GM18873 (cell line): ENCODE results near the gene IKZF3.
"Not testable (repeated sequence)": the region's sequence is repeated elsewhere in the genome, so short reads cannot be mapped to it uniquely, and the experiment has no call there.

ENCODE experiments used
- ATAC-seq: cut with Tn5 transposase; IDR thresholded peaks from one replicate; pipeline ENCODE4 v1.9.1; 2021; ENCODE audit warnings: mild to moderate bottlenecking, moderate library complexity, moderate number of reproducible peaks; ENCODE audit not compliant: unreplicated experiment, low FRiP score

The IKZF3 gene

GRCh38 chr17:39725923-39726322 is 138.2 kb downstream of the IKZF3 start:
- not testable (repeated sequence) for ATAC-seq

- no peak for ATAC-seq
Observed at GRCh38 chr17:39724731-39725130, 139.4 kb downstream of the IKZF3 start.

DNA sequence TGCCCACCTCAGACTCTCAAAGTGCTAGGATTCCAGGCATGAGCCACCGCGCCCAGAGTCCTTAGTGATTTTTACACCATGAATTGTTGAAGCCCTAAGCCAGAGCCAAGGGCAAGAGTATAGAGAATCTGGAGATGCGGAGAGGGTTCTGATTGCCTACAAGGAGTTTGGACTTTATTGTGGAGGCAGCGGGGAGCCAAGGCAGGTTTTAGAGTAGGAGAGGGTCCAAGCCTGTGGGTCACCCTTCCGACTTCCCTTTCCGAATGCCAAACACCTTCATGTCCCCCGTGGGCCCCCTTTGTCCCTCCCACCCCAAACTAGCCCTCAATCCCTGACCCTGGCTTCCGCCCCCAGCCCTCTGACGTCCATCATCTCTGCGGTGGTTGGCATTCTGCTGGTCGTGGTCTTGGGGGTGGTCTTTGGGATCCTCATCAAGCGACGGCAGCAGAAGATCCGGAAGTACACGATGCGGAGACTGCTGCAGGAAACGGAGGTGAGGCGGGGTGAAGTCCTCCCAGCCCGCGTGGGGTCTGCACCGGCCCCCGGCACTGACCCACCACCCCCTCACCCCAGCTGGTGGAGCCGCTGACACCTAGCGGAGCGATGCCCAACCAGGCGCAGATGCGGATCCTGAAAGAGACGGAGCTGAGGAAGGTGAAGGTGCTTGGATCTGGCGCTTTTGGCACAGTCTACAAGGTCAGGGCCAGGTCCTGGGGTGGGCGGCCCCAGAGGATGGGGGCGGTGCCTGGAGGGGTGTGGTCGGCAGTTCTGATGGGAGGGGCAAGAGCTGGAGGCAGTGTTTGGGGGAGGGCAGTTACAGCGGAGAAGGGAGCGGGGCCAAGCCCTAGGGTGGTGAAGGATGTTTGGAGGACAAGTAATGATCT is 140.9 kb downstream of the IKZF3 start:
- ATAC-seq: no peak

DNA sequence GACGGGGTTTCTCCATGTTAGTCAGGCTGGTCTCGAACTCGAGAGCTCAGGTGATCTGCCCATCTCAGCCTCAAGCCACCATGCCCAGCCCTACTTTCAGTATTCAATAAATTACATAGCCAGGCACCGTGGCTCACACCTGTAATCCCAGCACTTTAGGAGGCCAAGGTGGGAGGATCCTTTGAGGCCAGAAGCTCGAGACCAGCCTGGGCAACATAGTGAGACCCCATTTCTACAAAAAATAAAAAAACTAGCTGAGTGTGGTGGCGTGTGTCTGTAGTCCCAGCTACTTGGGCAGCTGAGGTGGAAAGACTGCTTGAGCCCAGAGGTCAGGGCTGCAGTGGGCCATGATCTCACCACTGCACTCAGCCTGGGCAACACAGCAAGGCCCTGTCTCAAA is 142.0 kb downstream of the IKZF3 start:
- ATAC-seq: no peak

- ATAC-seq: no peak
Observed at GRCh38 chr17:39719563-39720355, 144.4 kb downstream of the IKZF3 start.

DNA sequence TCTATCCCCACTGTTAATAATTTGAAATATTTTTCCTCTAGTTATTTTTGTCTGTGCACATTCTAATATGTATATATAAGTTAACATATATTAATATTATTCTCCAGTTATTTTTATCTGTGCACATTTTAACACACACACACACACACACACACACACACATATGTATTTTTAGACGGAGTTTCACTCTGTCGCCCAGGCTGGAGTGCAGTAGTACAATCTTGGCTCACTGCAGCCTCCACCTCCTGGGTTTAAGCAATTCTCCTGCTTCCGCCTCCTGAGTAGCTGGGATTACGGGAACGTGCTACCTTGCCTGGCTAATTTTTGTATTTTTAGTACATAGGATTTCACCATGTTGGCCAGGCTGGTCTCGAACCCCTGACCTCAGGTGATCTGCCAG is 146.5 kb downstream of the IKZF3 start:
- no peak for ATAC-seq

GRCh38 chr17:39716879-39717536 is 147.1 kb downstream of the IKZF3 start:
- no peak for ATAC-seq

GRCh38 chr17:39716073-39716818 is 147.9 kb downstream of the IKZF3 start:
- no peak for ATAC-seq

- ATAC-seq: no peak
Observed at GRCh38 chr17:39715375-39716072, 148.6 kb downstream of the IKZF3 start.

DNA sequence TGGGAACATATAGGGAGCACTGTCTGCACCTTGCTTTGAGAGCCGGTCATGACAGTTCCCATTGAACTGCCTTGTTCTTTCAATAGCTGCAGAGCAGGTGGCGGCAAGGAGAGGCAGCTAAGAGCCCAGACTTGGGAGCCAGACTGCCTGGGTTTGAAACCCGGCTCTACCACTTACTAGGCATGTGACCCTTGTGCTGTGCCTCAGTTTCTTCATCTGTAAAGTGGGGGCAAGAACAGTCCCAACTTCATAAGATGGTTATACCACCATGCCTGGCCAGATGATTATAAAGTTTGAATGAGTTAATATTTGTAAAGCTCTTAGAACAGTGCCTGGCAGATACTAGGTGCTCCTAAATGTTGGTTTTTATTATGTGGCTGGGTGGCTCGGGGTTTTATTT is 149.9 kb downstream of the IKZF3 start:
- no peak for ATAC-seq

DNA sequence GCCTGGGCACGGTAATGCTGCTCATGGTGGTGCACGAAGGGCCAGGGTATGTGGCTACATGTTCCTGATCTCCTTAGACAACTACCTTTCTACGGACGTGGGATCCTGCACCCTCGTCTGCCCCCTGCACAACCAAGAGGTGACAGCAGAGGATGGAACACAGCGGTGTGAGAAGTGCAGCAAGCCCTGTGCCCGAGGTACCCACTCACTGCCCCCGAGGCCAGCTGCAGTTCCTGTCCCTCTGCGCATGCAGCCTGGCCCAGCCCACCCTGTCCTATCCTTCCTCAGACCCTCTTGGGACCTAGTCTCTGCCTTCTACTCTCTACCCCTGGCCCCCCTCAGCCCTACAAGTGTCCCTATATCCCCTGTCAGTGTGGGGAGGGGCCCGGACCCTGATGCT is 152.3 kb downstream of the IKZF3 start:
- no peak for ATAC-seq

GRCh38 chr17:39711071-39711470 is 153.0 kb downstream of the IKZF3 start:
- not testable (repeated sequence) for ATAC-seq

DNA sequence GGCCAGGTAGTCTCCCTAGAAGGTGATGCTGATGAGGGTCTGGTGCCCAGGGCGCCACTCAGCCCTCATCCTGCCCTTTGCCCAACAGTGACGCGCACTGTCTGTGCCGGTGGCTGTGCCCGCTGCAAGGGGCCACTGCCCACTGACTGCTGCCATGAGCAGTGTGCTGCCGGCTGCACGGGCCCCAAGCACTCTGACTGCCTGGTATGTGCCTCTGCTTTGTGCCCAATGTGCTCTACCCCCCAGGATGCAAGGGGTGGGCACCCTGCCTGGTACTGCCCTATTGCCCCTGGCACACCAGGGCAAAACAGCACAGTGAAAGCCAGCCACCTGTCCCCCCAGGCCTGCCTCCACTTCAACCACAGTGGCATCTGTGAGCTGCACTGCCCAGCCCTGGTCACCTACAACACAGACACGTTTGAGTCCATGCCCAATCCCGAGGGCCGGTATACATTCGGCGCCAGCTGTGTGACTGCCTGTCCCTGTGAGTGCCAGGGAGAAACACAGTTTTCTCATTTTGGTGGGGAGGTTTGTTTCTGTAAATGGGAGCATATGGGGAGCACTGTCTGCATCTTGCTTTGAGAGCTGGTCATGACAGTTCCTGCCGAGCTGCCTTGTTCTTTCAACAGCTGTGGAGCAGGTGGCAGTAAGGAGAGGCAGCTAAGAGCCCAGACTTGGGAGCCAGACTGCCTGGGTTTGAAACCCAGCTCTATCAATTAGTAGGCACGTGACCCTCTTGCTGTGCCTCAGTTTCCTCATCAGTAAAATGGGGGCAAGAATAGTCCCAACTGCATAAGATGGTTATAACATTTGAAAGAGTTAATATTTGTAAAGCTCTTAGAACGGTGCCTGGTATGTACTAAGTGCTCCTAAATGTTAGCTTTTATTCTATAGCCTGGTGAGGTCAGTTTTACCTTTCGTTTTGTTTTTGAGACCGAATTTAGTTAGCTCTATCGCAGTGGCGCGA is 153.8 kb downstream of the IKZF3 start:
- ATAC-seq: no peak

DNA sequence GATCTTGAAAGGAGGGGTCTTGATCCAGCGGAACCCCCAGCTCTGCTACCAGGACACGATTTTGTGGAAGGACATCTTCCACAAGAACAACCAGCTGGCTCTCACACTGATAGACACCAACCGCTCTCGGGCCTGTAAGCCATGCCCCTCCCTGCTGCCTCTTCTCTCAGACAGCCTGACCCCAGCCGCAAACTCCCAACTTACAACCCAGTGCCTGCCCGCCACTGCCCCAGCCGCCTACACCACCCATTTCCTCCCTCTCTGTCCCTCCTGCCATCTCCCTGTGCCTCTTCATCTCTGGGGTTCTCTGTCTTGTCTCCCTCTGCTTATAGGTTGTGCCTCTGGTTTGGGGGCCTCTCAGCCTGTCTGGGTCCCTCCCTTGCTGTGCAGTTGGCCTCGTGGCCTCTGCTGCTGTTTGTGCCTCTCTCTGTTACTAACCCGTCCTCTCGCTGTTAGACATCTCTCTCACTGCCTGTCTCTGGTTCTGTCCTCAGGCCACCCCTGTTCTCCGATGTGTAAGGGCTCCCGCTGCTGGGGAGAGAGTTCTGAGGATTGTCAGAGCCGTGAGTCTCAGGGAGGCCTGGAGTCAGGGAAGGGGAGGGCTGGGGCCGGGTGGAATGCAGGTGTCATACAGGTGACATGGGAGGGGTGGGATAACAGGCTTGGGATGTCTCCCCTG is 154.7 kb downstream of the IKZF3 start:
- no peak for ATAC-seq
